GM18526 (cell line): ENCODE data around the gene PRKN.

ENCODE experiments used
- POLR2A ChIP-seq: IDR thresholded peaks from 3 replicates; pipeline ENCODE4 v1.6.1; 2011; ENCODE audit not compliant: insufficient read length; ENCODE audit errors: extremely low read depth

The PRKN gene

GRCh38 chr6:161407115-161407514 lies 1320.5 kb downstream of the PRKN start:
- TF ChIP-seq POLR2A: no peak

- TF ChIP-seq POLR2A: no peak
These were observed 1320.9 kb downstream of the PRKN start for GRCh38 chr6:161406646-161407045.

GRCh38 chr6:161405418-161405817 lies 1322.1 kb downstream of the PRKN start:
- TF ChIP-seq POLR2A: no peak

GRCh38 chr6:161403717-161404116 lies 1323.8 kb downstream of the PRKN start:
- TF ChIP-seq POLR2A: no peak

- TF ChIP-seq POLR2A: no peak
These were observed 1325.8 kb downstream of the PRKN start for GRCh38 chr6:161401587-161402309.

- TF ChIP-seq POLR2A: no peak
These were observed 1326.9 kb downstream of the PRKN start for GRCh38 chr6:161400671-161401070.

GRCh38 chr6:161396539-161396938 lies 1331.0 kb downstream of the PRKN start:
- no peak for TF ChIP-seq POLR2A

- no peak for TF ChIP-seq POLR2A
These were observed 1331.8 kb downstream of the PRKN start for GRCh38 chr6:161395716-161396231.

- TF ChIP-seq POLR2A: no peak
These were observed 1333.1 kb downstream of the PRKN start for GRCh38 chr6:161394437-161394836.

- TF ChIP-seq POLR2A: no peak
These were observed 1333.7 kb downstream of the PRKN start for GRCh38 chr6:161393839-161394364.

GRCh38 chr6:161393292-161393691 lies 1334.3 kb downstream of the PRKN start:
- no peak for TF ChIP-seq POLR2A

- no peak for TF ChIP-seq POLR2A
These were observed 1337.8 kb downstream of the PRKN start for GRCh38 chr6:161389756-161390155.

- TF ChIP-seq POLR2A: no peak
These were observed 1343.6 kb downstream of the PRKN start for GRCh38 chr6:161383951-161384350.

GRCh38 chr6:161379834-161380582 lies 1347.6 kb downstream of the PRKN start:
- TF ChIP-seq POLR2A: no peak

GRCh38 chr6:161378115-161378514 lies 1349.5 kb downstream of the PRKN start:
- no peak for TF ChIP-seq POLR2A

- TF ChIP-seq POLR2A: no peak
These were observed 1350.5 kb downstream of the PRKN start for GRCh38 chr6:161377116-161377515.
